GM19324 (cell line): ENCODE results near the gene MMS19.
"Not testable (repeated sequence)": the region's sequence is repeated elsewhere in the genome, so short reads cannot be mapped to it uniquely, and the experiment has no call there.

ENCODE experiments used
- ATAC-seq: cut with Tn5 transposase; IDR thresholded peaks from one replicate; pipeline ENCODE4 v1.9.1; 2021; ENCODE audit warnings: mild to moderate bottlenecking, moderate library complexity; ENCODE audit not compliant: unreplicated experiment, low FRiP score

The MMS19 gene

DNA sequence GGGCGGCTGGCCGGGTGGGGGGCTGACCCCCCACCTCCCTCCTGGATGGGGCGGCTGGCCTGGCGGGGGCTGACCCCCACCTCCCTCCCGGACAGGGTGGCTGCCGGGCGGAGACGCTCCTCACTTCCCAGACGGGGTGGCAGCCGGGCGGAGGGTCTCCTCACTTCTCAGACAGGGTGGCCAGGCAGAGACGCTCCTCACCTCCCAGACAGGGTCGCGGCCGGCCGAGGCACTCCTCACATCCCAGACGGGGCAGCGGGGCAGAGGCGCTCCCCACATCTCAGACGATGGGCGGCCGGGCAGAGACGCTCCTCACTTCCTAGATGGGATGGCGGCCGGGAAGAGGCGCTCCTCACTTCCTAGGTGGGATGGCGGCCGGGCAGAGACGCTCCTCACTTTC lies 30.7 kb upstream of the MMS19 start:
- not testable (repeated sequence) for ATAC-seq

DNA sequence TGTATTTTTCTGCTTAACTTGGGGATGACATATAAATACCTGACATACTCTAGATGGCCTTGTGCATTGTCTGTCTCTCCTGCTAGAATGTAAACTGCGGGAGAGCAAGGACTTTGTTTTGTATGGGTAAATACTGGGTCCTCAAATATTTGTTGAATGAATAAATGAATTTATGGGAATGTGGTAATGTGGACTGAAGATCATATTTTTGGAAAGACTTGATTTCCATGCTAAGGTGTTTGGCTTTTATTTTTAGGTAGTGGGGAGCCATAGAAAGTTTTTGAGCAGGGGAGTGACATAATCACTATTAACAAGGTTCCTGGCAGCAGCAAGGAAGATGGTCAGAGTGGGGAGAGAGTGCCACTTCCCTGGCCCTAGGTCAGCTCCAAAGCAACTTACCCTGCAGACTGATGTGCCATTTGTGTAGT lies 27.5 kb upstream of the MMS19 start:
- ATAC-seq: no peak

DNA sequence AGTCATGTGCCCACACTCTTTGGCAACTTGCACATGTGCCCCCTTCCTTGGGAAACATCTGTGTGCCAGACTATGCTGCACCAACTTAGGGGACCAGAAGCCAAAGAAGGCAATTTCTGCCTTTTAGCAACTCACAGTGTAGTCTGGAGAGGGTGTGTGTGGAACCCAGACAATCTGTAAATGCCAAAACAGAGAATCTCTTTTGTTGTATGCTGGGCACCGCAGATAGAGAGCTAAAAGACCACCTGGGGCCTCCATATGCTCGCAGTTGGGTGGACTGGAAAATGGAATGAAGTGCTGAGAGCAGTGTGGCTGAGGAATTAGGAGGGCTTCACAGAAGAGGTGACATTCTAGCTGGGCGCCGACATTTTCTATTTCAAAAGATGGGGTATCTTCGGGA lies 26.9 kb upstream of the MMS19 start:
- no peak for ATAC-seq

GRCh38 chr10:97522937-97523336 lies 24.7 kb upstream of the MMS19 start:
- no peak for ATAC-seq

- no peak for ATAC-seq
These were observed 23.8 kb upstream of the MMS19 start for GRCh38 chr10:97522071-97522470.

GRCh38 chr10:97520978-97521761 lies 22.9 kb upstream of the MMS19 start:
- ATAC-seq: no peak

DNA sequence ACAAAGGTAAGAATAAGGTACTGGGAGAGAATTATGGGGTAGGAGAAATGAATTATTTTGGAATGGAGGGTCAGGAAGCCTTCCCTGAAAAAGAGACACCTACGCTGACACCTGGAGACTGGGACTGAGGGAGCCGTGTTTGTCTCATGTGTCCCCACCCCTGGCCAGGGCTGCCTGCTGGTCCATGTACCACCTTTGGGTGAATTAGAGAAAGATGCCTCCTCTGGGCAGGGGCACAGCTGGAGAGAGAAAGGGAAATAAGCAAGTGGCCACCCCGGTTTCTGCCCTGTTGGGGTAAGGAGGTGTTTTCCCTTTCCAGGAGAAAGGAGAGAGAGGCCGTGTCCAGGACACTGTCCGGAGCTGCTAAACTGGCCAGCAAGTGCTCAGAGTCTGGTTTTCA lies 22.3 kb upstream of the MMS19 start:
- no peak for ATAC-seq

GRCh38 chr10:97519342-97519741 lies 21.1 kb upstream of the MMS19 start:
- no peak for ATAC-seq

DNA sequence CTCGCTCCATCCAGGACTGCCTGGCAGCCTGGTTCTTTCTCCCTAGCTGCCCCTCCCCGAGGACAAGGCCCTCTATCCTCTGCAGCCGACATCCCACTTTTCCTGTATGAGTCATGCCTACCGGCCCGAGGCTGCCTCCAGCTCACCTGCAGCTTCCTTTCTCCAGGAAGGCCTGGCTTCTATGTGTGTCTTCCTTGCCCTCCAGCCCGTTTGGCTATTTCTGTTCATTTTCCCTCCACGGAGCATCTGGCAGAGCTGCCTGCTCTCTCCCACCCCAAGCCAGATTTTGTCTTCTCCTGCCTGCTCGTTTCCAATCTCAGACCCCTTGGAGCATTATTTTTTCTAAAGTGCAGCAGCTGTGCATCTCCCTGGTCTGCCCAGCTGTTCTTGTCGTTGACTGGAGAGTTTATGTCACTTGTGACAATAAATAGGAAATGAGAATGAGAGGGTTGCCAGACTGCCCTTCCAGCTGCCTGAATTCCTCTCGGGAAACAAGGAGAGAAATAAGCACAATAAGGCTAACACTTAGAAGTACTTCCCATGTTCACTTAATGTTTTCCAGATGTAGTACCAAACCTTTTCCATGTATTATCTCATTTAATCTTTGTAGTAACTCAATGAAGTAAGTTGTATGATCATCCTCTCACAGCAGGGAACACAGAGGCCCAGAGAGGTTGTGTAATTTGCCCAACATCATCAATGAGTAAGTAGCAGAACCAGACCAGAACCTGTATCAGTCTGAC lies 20.2 kb upstream of the MMS19 start:
- no peak for ATAC-seq

- no peak for ATAC-seq
These were observed 19.6 kb upstream of the MMS19 start for GRCh38 chr10:97517778-97518300.

DNA sequence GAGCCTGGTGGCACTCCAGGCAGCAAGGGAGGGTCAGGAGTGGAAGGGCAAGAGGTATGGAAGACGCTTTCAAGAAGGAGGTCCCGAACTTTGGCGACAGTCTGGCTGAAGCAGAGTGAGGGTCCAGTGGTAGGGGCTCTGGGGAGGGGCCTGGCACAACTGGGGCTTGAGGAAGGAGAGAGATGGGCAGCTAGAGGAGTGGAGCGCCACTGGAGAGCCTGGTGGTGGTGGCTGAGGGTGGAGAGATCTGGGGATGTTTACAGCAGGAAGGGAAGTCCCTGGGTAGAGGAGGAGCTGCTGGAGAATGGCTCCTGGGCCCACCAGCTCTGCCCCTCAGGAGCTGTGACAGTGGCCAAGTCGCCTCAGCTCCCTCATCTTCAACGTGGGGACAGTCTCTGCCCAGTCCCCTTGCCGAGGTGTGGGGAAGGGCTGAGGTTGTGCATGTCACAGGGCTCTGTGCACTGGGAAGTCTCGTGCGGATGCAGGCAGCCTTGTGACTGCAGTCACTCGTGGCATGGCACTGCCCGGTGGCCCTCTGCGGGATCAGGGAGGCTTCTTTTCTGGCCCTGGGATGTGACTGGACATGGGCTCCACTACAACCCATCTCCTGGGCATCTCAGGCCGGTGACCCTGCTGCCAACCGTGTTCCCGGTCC lies 19.0 kb upstream of the MMS19 start:
- no peak for ATAC-seq

DNA sequence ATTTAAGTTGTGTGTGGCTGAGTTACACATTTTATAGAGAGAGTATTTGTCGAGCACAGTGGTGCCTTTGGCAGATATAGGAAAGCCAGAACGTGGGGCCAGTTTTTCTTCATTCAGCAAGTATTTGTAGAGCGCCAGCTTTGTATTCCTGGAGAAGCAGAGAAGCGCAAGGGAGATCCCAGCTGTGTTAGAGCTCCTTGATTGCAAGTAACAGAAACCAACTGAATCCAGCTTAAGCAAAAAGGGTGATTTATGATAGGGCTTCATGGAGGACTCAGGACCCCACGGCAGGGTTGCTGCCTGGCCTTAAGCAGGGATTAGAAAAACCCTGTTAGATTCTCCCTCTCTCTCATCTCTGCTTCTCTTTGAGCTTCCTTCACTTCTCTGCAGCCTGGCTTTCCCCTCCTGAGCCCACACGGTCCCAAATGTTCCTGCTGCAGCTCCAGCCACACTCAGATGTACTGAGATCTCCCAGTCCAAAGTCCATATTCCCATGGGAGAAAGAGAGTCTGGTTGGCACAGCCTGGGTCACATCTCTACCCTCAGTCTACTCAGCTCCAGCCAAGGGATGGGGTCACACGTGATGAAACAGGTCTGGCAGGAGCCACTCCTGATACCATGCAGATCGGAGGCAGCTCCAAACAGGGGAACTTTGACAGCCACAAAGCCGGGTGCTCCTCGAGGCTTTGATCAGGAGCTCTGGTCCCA lies 17.2 kb upstream of the MMS19 start:
- ATAC-seq: no peak

DNA sequence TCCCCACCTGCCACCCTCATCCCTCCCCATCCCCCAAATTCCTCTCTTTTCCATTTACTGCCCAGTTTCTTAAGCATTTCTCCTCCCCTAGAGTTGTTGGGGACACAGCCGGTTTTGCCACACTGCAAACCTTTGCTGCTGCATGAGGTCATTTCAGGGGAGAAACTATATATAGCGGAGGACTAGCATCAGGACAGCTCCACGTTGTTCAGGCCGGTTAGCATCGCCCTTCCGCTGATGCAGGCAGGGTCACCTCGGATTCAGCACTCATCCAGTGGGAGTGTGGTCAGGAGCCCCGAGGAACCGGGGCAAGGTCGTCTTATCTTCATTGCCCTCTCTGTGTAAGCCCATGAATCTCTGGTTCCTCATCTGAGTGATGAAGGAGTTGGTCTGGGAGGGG lies 16.1 kb upstream of the MMS19 start:
- ATAC-seq: no peak

DNA sequence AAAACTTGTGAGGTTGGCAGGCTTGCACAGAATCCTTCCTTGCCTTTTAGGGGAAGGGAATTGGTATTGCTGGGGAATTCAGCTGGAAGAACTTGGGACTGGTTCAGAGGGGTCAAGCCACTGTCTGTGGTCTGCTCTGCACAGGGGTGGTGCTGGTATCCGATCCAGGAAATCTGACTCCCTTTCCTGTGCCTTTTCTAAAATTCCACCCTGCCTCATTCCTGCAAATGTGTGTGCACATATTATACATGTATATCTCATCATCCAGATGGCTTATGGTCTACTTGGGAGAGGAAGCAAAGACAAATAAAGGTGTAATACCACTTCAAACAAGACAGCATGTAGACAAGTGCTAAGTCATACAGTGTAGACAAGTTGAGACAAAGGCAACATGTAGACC lies 14.8 kb upstream of the MMS19 start:
- no peak for ATAC-seq

DNA sequence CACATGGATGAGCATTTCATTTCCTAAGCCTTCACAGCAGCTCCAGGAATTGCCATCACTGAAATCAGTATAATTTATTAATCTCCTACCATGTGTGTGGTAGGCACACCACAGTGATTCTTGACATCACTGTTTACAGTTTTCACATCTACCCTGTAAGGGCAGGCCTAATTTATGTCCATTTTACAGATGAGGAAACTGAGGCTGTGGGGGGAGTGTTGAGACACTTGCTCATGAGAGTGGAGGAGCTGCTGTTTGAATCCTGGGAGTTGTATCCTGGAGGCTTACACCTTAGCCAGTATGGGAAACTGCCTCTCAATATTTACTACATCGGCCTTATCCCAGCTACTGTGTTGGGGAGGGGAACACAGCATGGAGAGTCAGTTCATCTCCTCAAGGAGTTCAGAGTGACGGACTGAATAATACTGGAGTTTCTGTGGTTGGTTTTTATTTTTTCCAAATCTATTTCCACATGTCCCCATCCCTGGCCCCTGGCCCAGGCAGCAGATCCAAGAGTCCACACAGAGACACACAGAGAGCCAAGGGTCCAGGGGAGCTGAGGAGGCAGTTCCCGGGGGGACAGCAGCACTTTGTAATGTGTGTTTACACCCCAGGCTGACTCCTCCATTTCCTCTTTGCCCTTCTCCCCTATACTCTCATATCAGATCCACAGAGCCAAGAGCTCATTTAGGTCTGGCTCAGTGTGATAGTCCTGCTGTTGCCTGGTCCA lies 13.7 kb upstream of the MMS19 start:
- no peak for ATAC-seq

- ATAC-seq: no peak
These were observed 12.5 kb upstream of the MMS19 start for GRCh38 chr10:97510686-97511085.

DNA sequence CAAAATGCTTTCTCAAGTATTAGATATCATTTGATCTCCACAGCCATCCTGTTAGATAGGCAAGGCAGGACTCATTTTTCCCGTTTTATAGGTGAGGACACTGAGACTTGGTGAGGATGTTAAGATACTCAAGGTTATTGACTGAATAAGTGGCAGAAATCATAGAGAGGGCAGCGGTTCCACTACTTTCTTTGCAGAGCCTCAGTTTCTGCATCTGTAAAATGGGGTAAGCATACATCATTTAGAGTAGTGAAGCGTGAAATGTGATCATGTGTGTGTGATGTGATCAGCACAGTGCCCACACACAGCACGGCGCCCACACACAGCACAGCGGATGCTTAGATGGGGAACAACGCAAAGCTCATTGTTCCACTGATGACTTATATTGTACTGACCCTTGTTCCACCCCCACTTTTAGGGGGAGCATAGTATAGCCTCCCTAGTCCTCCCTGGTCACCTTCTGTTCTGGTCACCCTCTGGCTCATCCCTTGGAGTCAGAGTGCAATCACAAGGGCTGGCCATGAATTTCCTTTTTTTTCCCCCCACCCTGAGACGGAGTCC lies 11.0 kb upstream of the MMS19 start:
- ATAC-seq: no peak

- no peak for ATAC-seq
These were observed 10.1 kb upstream of the MMS19 start for GRCh38 chr10:97508342-97508741.

GRCh38 chr10:97506199-97506991 lies 8.2 kb upstream of the MMS19 start:
- no peak for ATAC-seq
